Endothelial cell of umbilical vein (primary cell): ENCODE data around the gene BSG. TPM values are rescaled to one million over a fixed set of nuclear protein-coding genes. Genes with fewer than 3 reads are reported as not detected.
A peak's percentile ranks its signal among the peaks of the same experiment; 100 is the strongest.

Experiments used
- BruUV-seq: library from RNA; stranded (reverse); fragments of 400-500 nt; replicated peaks from 2 replicates; lab custom pipeline; 2021; lab: Mats Ljungman, UMichigan
- CTCF ChIA-PET: fragments of 300-600, 350-600 bp; sonication (Branson Sonifier 250); formaldehyde crosslinking; loops from one replicate; lab custom pipeline; 2021; ENCODE audit warnings: antibody characterized with exemption, inconsistent platforms; lab: Charles Lee
- POLR2A ChIA-PET: fragments of 300-600, 350-600 bp; sonication (Branson Sonifier 250); formaldehyde crosslinking; loops from one replicate; lab custom pipeline; 2021; ENCODE audit warnings: antibody characterized with exemption, inconsistent platforms; lab: Charles Lee
- DNase-seq: peaks from one replicate; pipeline ENCODE4 v3.0.0-alpha.2; 2011; ENCODE audit warnings: low read depth, low spot score
- FAIRE-seq: peaks from 2 replicates; lab custom pipeline; 2011; peaks lifted over from hg19 to GRCh38; lab: Jason Lieb, UNC
- H2AFZ ChIP-seq: 2 replicates; pipeline ENCODE4 v1.6.0; 2012; ENCODE audit warnings: low read depth, low read length, control low read depth, inconsistent platforms
- H3K27ac ChIP-seq: 2 replicates; pipeline ENCODE4 v1.5.1; 2011; ENCODE audit warnings: low read depth, mild to moderate bottlenecking, control low read depth, low read length, moderate library complexity; ENCODE audit not compliant: insufficient read depth
- H3K27me3 ChIP-seq, 2 experiments: 2 replicates each; pipeline versions ENCODE4 v1.6.0 to v1.6.1; 2011; ENCODE audit warnings: low read length in 2 of 2, mixed read lengths in 1 of 2; ENCODE audit not compliant: control insufficient read depth in 2 of 2, insufficient read depth in 2 of 2
- H3K36me3 ChIP-seq, 2 experiments: 2 replicates in 1 of 2; 3 replicates in 1 of 2; pipeline ENCODE4 v1.5.1; 2011; ENCODE audit warnings: low read length in 2 of 2, mild to moderate bottlenecking in 1 of 2, moderate library complexity in 1 of 2; ENCODE audit not compliant: control insufficient read depth in 2 of 2, insufficient read depth in 2 of 2; ENCODE audit errors: extremely low read depth in 1 of 2
- H3K4me1 ChIP-seq: 3 replicates; pipeline ENCODE4 v1.5.1; 2011; ENCODE audit warnings: mild to moderate bottlenecking, low read length; ENCODE audit not compliant: control insufficient read depth, insufficient read depth; ENCODE audit errors: extremely low read depth
- H3K4me2 ChIP-seq: 2 replicates; pipeline ENCODE4 v1.6.1; 2011; ENCODE audit warnings: low read length, control low read depth, mixed read lengths; ENCODE audit not compliant: insufficient read depth
- H3K4me3 ChIP-seq, 3 experiments: fragments of 200-600 bp in 1 of 3; sonication (generic), shearing (Covaris generic) in 1 of 3; replicated peaks in 1 of 3; 2 replicates each; pipeline ENCODE4 v1.5.1; 2011 to 2016; ENCODE audit warnings: control low read depth in 3 of 3, low read length in 3 of 3, mild to moderate bottlenecking in 2 of 3, inconsistent platforms in 1 of 3, low read depth in 1 of 3, moderate library complexity in 1 of 3; ENCODE audit not compliant: insufficient read depth in 1 of 3
- H3K79me2 ChIP-seq: 2 replicates; pipeline ENCODE4 v1.6.0; 2012; ENCODE audit warnings: low read length, inconsistent platforms; ENCODE audit not compliant: control insufficient read depth, insufficient read depth
- H3K9ac ChIP-seq: replicated peaks from 2 replicates; pipeline ENCODE3; 2011; ENCODE audit warnings: low read length, control low read depth; ENCODE audit not compliant: insufficient read depth; ENCODE audit errors: extremely low read depth
- H3K9me1 ChIP-seq: replicated peaks from 3 replicates; pipeline ENCODE4 v1.6.0; 2011; ENCODE audit warnings: mild to moderate bottlenecking, low read length; ENCODE audit not compliant: control insufficient read depth, insufficient read depth; ENCODE audit errors: extremely low read depth
- H3K9me3 ChIP-seq: replicated peaks from 2 replicates; pipeline ENCODE4 v1.5.1; 2012; ENCODE audit warnings: low read length, inconsistent platforms; ENCODE audit not compliant: control insufficient read depth, insufficient read depth
- H4K20me1 ChIP-seq: replicated peaks from 2 replicates; pipeline ENCODE3; 2011; ENCODE audit warnings: mild to moderate bottlenecking, low read length; ENCODE audit not compliant: control insufficient read depth, insufficient read depth; ENCODE audit errors: extremely low read depth
- EZH2 ChIP-seq: IDR thresholded peaks from 2 replicates; pipeline ENCODE4 v1.6.1; 2012; ENCODE audit warnings: borderline replicate concordance, low read depth, mild to moderate bottlenecking, moderate library complexity, low read length, inconsistent platforms; ENCODE audit not compliant: severe bottlenecking
- FOS ChIP-seq: IDR thresholded peaks from 2 replicates; pipeline ENCODE4 v1.6.1; 2011; ENCODE audit warnings: mild to moderate bottlenecking, low read length, moderate library complexity, borderline replicate concordance; ENCODE audit not compliant: insufficient read depth
- GATA2 ChIP-seq: IDR thresholded peaks from 2 replicates; pipeline ENCODE4 v1.7.0; 2011; ENCODE audit warnings: low read depth, mild to moderate bottlenecking, moderate library complexity, mixed read lengths, low read length; ENCODE audit not compliant: insufficient read length, insufficient read depth
- JUN ChIP-seq: IDR thresholded peaks from 2 replicates; pipeline ENCODE4 v1.6.1; 2011; ENCODE audit warnings: borderline replicate concordance, low read depth; ENCODE audit not compliant: insufficient read length, insufficient read depth
- MYC ChIP-seq: IDR thresholded peaks from one replicate; pipeline ENCODE4 v1.6.1; 2011; ENCODE audit warnings: mild to moderate bottlenecking, low read depth, low read length
- POLR2A ChIP-seq: IDR thresholded peaks from 2 replicates; pipeline ENCODE4 v1.6.1; 2012; ENCODE audit warnings: low read depth, mild to moderate bottlenecking, control low read depth, low read length
- POLR2AphosphoS5 ChIP-seq: IDR thresholded peaks from 2 replicates; pipeline ENCODE4 v1.6.1; 2012; ENCODE audit warnings: low read depth, mild to moderate bottlenecking, control low read depth, low read length, moderate library complexity; ENCODE audit not compliant: insufficient read depth
- dilution Hi-C: fragments of 300-500 bp; cut with MboI; formaldehyde crosslinking; loops from one replicate; pipeline ENCODE4 v1.15.0; 2019; ENCODE audit warnings: low sequenced_read_pairs; ENCODE audit not compliant: extremely low pct_ligation_motif_present
- intact Hi-C: fragments of 100-400 bp; cut with micrococcal nuclease; formaldehyde crosslinking; loops from one replicate; pipeline ENCODE4 v1.10.0; 2022
- polyA plus RNA-seq, 4 experiments: library from polyadenylated mRNA; depleted of rRNA in 3 of 4; stranded (reverse) in 3 of 4; unstranded in 1 of 4; fragments of >200 nt; gene quantifications; 2 replicates each; pipeline versions ENCODE4 v1.2.1 to v1.2.3, GENCODE V29; 2011 to 2012; ENCODE audit warnings: missing spikeins in 1 of 4
- total RNA-seq: library from RNA; stranded (reverse); gene quantifications from 2 replicates; pipeline ENCODE4 v1.2.3, GENCODE V29; 2021
- TF ChIP-seq, protein P1 (sequence below): IDR thresholded peaks from 2 replicates; pipeline ENCODE4 v1.6.1; 2011; ENCODE audit not compliant: insufficient read depth, insufficient read length
- TF ChIP-seq, protein P2 (sequence below), 2 donors: IDR thresholded peaks; 1 replicate in 1 of 2; 2 replicates in 1 of 2; pipeline ENCODE4 v1.5.1; 2011; ENCODE audit warnings: low read length in 2 of 2, mild to moderate bottlenecking in 2 of 2, moderate library complexity in 2 of 2, control low read depth in 1 of 2, inconsistent platforms in 1 of 2, low read depth in 1 of 2; ENCODE audit not compliant: insufficient read depth in 1 of 2; ENCODE audit errors: extremely low read depth in 1 of 2

Gene BSG
- total and polyA plus RNA-seq, 2 donors (not counting 3 experiments of a cell fraction or from before 2014, with no cell fraction given), result 485 to 661 TPM

DNA sequence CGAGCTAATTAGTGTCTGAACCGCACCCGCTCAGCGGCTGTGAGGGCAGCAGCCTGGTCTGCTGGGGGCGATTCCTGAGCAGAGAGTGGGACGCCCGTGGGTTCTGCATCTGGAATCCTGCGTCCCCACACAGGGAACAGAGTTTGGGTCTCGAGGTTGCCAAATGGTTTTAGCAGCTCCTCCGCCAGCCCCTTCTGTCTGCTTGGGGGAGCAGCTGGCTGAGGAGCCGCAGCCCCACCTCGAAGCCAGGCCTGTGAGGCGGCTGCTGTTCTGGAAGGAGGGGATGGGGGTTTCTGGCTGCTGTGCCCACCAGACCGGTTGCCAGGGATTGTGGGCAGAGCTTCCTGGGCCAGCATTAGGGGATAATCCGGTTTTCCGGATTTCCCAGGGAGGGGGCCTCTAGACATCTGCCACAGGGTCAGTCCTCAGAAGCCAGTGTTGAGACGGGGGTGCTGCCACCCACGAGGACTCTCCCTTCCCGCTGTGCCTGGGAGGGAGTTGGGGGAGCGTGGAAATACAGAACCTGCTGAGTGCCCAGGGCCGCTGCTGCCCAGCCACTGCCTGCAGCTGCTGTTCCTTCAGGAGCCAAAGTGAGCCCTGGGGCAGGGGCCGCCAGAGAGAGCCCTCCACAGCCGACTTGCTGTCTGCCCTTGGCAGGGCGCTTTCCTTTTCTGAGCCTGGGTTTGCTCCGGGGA, 38.9 kb upstream of the BSG start:
- Histone ChIP-seq H2AFZ (no peak overlapping the region), H3K4me2 (peak overlapping the region; percentile 73), H3K27ac (peak overlapping the region; percentile 90), H3K36me3 (peaks cover 2 to 27% of the 10 kb centered on the region in 2 experiments), H3K9me1 (no peaks in the 10 kb centered on the region), H3K79me2 (peaks cover 46% of the 10 kb centered on the region), H3K4me3 (peak overlapping the region; percentile 3 to 88 (median 76)), H3K9ac (peak overlapping the region; percentile 93), H3K4me1 (peaks cover 17% of the 10 kb centered on the region), H3K9me3 (no peaks in the 10 kb centered on the region), H4K20me1 (no peaks in the 10 kb centered on the region), H3K27me3 (no peaks in the 10 kb centered on the region)
- dilution Hi-C loops, result no loop called here
- intact Hi-C loops, result loop anchor here (1.0 kb wide), 1 partner anchor 39 kb away; the partner anchor contains the start of gene BSG
- ChIA-PET POLR2A (no interaction called here), CTCF (interaction anchor here (1.0 to 3.4 kb wide), 6 partner anchors 9 to 67 kb away, joined by 3 to 36 read pairs (median 6); no protein-coding TSS in a partner anchor)
- TF ChIP-seq EZH2, result no peak
- TF ChIP-seq, protein P1, sequence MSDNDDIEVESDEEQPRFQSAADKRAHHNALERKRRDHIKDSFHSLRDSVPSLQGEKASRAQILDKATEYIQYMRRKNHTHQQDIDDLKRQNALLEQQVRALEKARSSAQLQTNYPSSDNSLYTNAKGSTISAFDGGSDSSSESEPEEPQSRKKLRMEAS, result no peak
- no peak for TF ChIP-seq JUN
- TF ChIP-seq FOS, result no peak
- no peak for TF ChIP-seq POLR2A
- TF ChIP-seq MYC, result no peak
- TF ChIP-seq, protein P2, sequence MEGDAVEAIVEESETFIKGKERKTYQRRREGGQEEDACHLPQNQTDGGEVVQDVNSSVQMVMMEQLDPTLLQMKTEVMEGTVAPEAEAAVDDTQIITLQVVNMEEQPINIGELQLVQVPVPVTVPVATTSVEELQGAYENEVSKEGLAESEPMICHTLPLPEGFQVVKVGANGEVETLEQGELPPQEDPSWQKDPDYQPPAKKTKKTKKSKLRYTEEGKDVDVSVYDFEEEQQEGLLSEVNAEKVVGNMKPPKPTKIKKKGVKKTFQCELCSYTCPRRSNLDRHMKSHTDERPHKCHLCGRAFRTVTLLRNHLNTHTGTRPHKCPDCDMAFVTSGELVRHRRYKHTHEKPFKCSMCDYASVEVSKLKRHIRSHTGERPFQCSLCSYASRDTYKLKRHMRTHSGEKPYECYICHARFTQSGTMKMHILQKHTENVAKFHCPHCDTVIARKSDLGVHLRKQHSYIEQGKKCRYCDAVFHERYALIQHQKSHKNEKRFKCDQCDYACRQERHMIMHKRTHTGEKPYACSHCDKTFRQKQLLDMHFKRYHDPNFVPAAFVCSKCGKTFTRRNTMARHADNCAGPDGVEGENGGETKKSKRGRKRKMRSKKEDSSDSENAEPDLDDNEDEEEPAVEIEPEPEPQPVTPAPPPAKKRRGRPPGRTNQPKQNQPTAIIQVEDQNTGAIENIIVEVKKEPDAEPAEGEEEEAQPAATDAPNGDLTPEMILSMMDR (IDR thresholded peaks at IDR 0.05; ENCODE audit: extremely low read depth in 1 of 2, insufficient read depth in 1 of 2, low read depth in 1 of 2, low read length in 2 of 2), result no peak
- TF ChIP-seq POLR2AphosphoS5, result no peak
- TF ChIP-seq GATA2, result no peak
- no TSS peak for BruUV-seq
- no peak for FAIRE-seq
- DNase-seq, result no peak
